ENCODE measurements around the gene DDRGK1. TPM values are rescaled to one million over a fixed set of nuclear protein-coding genes. Genes with fewer than 3 reads are reported as not detected.

The DDRGK1 gene
- 36.5 TPM for total RNA-seq
- long read RNA-seq, transcript DDRGK1-201 (9 exons, 1,306 nt) = major isoform, 33 of 44 reads
- long read RNA-seq, partial matches to known transcripts = 2 of 44 reads
- long read RNA-seq, other reads (novel, unspliced or antisense) = 9 of 44 reads

DNA sequence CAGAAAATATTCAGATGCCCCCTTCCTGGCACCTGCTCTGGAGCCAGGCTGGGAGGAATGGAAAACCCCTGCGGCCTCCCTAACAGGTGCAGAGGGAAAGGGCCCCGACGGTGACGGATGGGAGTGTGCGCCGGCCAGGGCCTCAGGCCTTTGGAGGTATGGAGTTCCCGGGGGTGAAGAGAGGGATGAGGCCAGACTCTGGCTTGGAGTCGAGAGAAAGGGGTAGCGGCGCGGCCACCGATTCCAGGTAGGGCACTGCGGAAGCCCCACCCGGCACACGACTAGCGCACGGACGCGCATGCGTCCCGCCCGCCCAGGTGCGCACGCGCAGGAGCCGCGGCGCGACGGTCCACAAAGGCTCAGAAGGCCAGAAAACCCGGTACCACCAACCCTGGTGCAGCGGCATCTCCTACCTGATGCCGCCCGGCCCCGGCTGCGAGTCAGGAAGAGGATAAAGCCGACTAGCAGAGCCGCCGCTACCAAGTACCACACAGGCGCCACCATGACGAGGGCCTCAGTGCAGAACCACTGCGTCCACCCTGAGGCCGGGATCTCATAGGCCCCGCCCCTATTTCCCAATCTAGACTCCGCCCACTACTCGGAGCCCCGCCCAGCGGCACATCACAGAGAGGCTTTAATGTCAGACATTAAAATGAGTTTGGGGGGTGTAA lies at the start of gene DDRGK1:
DDRGK1 (minus strand) TSS at position 559 of the 671 bp plus-strand sequence; CDS start at position 504, 55 bp downstream.
- intact Hi-C loops (cut with DNase I) = loop anchor here (5.0 kb wide), 1 partner anchor 37 kb away; no protein-coding TSS in a partner anchor
- DNase-seq (ENCODE audit: missing footprints) (peak; percentile 93), ATAC-seq (peak; percentile 96)

- intact Hi-C loops (cut with DNase I) = no loop called here
- ATAC-seq = peak; percentile 65
- no peak for DNase-seq (ENCODE audit: missing footprints)
Observed at GRCh38 chr20:3251806-3252205, 47.3 kb upstream of the DDRGK1 start.

DNA sequence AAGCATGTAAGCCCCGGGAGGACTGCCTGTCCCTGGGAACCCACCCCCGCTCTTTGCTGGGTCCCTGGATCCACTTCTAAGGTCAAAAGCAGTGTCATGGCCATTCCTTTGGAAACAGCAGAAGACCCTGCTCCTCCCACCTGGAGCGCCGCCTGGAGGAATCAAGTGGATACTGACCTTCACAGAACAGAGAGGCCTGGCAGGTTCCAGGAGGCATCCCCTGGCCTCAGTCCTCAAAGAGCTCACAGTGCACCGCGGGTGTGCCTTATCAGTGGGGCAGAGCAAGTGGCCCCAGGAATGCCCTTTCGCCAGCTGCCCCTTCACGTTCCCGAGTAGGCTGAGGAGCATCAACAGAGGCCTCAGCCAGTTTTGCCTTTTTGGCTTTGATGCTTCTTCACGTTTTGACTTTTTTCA lies 45.6 kb upstream of the DDRGK1 start:
- ATAC-seq (no peak), DNase-seq (ENCODE audit: missing footprints) (no peak)
- intact Hi-C loops (cut with DNase I) = no loop called here

DNA sequence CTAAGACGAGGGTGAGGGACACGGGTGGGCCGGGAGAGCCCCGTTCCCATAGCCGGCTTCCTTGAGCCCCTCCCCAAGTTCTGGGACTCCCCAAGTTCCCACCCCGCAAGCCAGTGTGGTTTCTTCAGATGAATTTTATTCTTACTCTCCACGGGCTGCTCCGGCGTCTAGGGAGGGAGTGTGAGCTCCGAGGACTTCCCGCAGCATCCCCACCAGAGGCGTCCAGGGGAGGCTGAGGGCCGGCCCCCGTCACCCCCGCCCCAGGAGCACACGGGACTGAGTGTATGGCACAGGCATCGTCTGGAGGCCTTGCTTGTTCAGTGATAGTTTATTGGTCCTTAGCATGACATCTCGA lies 44.5 kb upstream of the DDRGK1 start:
- DNase-seq (ENCODE audit: missing footprints) (no peak), ATAC-seq (no peak)
- intact Hi-C loops (cut with DNase I) = no loop called here

- intact Hi-C loops (cut with DNase I) = no loop called here
- peak; percentile 70 for ATAC-seq
- peak; percentile 64 for DNase-seq (ENCODE audit: missing footprints)
Observed at GRCh38 chr20:3248167-3248992, 43.9 kb upstream of the DDRGK1 start.

DNA sequence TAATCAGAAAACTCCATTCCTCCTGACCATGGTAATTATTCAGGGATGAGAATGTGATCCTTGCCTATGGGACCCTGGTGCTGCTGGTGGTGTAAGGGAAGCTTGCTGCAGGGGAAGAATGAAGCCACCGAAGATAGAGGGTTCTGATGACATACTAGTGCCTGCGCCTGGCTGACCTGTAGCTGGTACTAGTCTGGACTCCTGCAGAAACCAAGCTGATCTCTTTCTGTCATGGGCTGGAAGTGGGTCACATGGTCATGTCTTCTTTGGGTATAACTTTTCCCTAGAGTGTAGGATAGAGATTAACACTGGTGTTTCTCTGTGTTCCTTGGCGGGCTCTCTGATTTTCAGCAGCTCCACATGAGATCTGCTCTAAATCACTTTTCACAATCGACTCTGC lies 43.2 kb upstream of the DDRGK1 start:
- intact Hi-C loops (cut with DNase I) = no loop called here
- DNase-seq (ENCODE audit: missing footprints) (no peak), ATAC-seq (peak; percentile 28)

DNA sequence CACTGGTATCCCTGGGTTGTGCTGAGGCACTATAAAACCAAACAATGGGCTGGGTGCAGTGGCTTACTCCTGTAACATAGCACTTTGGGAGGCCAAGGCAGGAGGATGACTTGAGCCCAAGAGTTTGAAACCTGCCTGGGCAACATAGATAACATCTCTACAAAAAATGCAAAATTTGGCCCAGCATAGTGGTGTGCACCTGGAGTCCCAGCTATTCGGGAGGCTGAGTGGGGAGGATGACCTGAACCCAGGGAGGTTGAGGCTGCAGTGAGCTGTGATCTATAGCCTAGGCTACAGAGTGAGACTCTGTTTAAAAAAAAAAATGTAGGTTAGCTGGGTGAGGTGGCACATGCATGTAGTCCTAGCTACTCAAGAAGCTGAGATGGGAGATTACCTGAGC lies 42.2 kb upstream of the DDRGK1 start:
- no peak for DNase-seq (ENCODE audit: missing footprints)

DNA sequence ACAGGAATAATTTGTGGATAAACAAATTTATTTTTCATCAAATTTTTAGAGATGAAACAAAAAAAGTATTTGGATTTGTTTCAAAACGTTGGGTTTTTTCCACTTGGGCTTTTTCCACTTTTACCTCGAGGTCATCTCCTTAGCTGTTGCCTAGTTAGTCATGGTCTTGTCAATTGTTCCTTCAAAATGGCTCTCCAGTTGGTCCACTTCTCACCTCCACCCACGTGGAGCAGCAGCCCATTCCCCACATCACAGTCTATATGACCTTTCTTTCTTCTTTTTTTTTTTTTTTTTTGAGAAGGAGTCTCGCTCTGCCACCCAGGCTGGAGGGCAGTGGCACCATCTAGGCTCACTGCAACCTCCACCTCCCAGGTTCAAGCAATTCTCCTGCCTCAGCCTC lies 41.2 kb upstream of the DDRGK1 start:
- intact Hi-C loops (cut with DNase I) = no loop called here
- ATAC-seq (no peak), DNase-seq (ENCODE audit: missing footprints) (no peak)

More for the DNA sequence above, 42.2 kb upstream of the DDRGK1 start:
- intact Hi-C loops (cut with DNase I) = no loop called here
- ATAC-seq = no peak

DNA sequence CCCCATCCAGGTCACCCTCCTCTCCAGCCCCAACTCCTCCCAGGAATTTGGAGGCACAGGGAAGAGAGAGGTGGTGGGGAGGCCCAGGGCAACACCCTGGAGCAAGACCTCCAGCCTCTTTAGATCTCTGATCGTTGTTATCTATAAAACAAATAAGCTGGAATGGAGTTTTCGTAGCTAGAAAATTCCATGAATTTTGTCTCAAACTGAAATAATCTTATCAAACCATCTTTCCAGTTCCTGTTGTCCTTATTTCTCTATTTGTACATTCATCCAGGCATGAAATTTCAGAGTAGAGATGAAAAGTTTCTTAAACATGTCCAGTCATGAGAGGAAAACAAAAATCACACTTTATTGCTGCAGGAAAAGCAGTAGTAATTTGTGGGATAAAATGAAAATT lies 40.7 kb upstream of the DDRGK1 start:
- ATAC-seq = no peak
- DNase-seq (ENCODE audit: missing footprints) = no peak
- intact Hi-C loops (cut with DNase I) = no loop called here

DNA sequence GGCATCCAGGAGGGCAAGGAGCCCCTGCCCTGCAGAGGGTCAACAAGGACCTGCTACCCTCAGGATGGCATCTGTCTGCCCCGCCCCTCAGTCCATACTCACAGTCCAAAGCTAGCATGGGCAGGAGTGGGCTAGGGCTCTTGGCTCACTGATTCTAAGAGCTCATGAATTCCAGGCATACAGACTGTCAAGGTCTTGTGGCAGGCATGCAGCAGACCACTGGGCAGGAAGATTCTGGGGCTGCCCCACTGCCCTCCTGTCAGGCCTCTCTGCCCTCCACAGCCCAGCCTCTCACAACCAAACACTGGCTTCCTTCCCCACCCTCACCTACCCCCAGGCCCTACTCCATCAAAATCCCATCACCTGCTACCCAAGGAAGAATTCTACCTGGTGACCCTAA lies 40.1 kb upstream of the DDRGK1 start:
- DNase-seq (ENCODE audit: missing footprints) (peak; percentile 46), ATAC-seq (no peak)
- intact Hi-C loops (cut with DNase I) = no loop called here

DNA sequence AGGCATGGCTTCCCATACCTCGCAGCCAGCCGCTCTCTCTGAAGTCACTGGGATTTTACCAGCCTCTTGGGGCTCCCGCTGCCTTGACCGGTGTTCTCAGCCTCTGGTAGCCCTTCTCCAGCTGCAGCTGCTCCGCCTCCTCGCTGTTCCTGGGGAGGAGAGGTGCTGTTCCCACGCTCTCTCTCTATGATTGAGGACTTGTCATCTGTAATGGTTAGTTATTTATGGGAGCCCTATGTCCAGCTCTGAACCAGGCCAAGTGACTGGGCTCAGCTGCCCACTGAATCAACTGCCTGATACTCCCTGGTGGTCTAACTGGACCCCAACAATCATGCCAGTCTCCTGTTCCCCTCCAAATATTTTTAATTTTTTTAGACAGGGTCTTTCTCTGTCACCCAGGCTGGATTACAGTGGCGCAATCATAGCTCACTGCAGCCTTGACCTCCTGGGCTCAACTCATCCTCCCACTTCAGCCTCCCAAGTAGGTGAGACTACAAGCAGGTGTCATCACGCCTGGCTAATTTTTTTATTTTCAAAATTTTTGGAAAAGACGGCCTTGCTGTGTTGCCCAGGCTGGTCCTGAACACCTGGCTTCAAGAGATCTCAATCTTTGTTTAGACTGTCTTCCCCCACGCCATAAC lies 39.4 kb upstream of the DDRGK1 start:
- intact Hi-C loops (cut with DNase I) = no loop called here
- ATAC-seq = no peak
- DNase-seq (ENCODE audit: missing footprints) = peak; percentile 35

- intact Hi-C loops (cut with DNase I) = loop anchor here (1.0 kb wide), 1 partner anchor 14 kb away; no protein-coding TSS in a partner anchor
- DNase-seq (ENCODE audit: missing footprints) (no peak), ATAC-seq (no peak)
Observed at GRCh38 chr20:3242172-3242692, 37.8 kb upstream of the DDRGK1 start.

DNA sequence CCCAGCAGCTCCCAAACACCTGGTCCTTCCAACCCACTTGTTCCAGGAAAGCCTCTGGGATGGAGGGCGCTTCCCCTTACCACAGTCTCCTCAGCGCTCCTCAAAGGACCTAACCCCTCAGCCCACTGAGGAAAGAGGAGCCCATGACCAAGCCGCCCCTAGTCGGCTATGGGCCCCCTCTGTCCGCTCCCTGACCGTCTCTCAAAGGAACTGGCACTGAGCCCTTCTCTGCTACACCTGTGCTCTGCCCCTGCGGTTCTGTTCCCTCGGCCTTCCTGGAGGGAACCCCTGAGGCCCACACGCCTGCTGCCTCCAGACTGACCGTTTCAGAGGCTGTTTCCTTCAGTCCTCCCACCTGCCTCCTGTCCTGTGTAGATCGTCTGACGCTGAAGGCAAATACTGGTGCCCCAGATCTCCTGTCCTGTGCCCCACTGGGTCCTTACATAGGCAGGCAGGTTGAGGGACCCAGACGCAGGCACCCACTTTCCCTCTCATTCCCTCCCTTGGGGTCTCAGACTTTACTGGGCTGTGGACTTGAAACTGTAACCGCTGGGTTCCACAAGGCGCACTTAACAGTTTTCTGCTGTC lies 36.4 kb upstream of the DDRGK1 start:
- DNase-seq (ENCODE audit: missing footprints) = peak; percentile 57
- ATAC-seq = no peak
- intact Hi-C loops (cut with DNase I) = no loop called here

GRCh38 chr20:3239867-3240775 lies 35.6 kb upstream of the DDRGK1 start:
- intact Hi-C loops (cut with DNase I) = no loop called here
- DNase-seq (ENCODE audit: missing footprints) = peak; percentile 54
- ATAC-seq = no peak

DNA sequence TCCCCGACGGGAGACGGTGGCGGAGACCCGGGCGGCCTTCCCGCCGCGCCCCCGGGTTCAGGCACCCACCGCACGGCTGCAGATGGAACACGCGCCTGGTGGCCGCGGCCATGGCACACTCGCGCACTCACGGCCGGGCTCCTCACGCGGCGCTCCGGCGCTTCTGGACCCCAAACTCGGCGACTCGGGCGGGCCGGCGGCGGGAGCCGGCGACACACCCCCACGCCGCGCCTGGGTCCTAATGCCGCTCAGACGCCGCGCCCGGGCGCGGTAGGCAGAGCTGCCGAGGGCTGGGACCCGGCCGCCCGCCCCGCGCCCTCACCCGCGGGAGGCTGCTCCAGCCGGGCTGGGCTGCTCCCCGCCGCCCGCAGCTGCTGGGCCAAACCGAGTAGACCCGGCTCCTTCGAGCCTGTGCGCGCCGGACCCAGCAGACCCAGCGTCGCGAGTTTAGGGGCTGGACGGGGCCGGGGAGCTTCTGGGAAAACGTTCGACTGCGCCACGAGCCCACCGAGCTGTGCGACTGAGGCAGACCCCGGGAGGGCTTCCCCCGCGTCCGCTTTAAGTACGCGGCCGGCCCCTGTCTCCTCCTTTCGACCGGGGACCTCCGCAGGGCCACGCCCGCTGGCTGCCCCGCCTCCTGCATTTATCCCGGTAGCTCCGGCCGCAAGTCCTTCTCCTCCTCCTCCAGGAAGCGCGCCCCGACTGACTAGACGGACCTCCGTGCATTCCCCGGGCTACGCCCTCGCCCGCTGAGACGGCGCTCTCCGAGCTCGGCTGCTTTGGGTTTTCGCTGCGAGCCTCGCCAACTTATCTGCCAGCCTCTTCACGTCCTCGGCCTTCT lies 34.8 kb upstream of the DDRGK1 start, which contains the start of gene SLC4A11:
SLC4A11 (minus strand) TSS at position 165 of the 841 bp plus-strand sequence; CDS start at position 112, 53 bp downstream.
- peak; percentile 69 for ATAC-seq
- DNase-seq (ENCODE audit: missing footprints) = peak; percentile 85
- intact Hi-C loops (cut with DNase I) = no loop called here

- intact Hi-C loops (cut with DNase I) = no loop called here
- DNase-seq (ENCODE audit: missing footprints) (peak; percentile 56), ATAC-seq (no peak)
Observed at GRCh38 chr20:3238616-3239025, 34.1 kb upstream of the DDRGK1 start.

All from Right ventricle myocardium inferior (tissue), 1 donor.